HG03354 (cell line): ENCODE data around the gene NBPF8.
"Not testable (repeated sequence)": the region's sequence is repeated elsewhere in the genome, so short reads cannot be mapped to it uniquely, and the experiment has no call there.

ENCODE experiments used
- ATAC-seq: cut with Tn5 transposase; IDR thresholded peaks from one replicate; pipeline ENCODE4 v1.9.1; 2021; ENCODE audit warnings: mild to moderate bottlenecking; ENCODE audit not compliant: unreplicated experiment, poor library complexity, severe bottlenecking

NBPF8 gene

GRCh38 chr1:120414911-120415480 lies at the start of gene NBPF8:
Gene NBPF8 (plus strand): TSS chr1:120415035. CDS start chr1:120436523, 21,488 bp downstream.
- ATAC-seq = peak; percentile 98

GRCh38 chr1:120367709-120368108 lies 47.1 kb upstream of the NBPF8 start:
- not testable (repeated sequence) for ATAC-seq

GRCh38 chr1:120386651-120387050 lies 28.2 kb upstream of the NBPF8 start:
- ATAC-seq = not testable (repeated sequence)

GRCh38 chr1:120388597-120389126 lies 26.2 kb upstream of the NBPF8 start:
- not testable (repeated sequence) for ATAC-seq

GRCh38 chr1:120391365-120391764 lies 23.5 kb upstream of the NBPF8 start:
- ATAC-seq = not testable (repeated sequence)

GRCh38 chr1:120393316-120394232 lies 21.3 kb upstream of the NBPF8 start:
- not testable (repeated sequence) for ATAC-seq

GRCh38 chr1:120405348-120405747 lies 9.5 kb upstream of the NBPF8 start:
- ATAC-seq = not testable (repeated sequence)

GRCh38 chr1:120414451-120414850 lies 384 bp upstream of the NBPF8 start:
- peak; percentile 22 for ATAC-seq

- peak; percentile 43 for ATAC-seq
Observed at GRCh38 chr1:120415492-120415961, 692 bp downstream of the NBPF8 start.

GRCh38 chr1:120425063-120425462 lies 10.2 kb downstream of the NBPF8 start:
- ATAC-seq = not testable (repeated sequence)

- not testable (repeated sequence) for ATAC-seq
Observed at GRCh38 chr1:120431626-120432025, 16.8 kb downstream of the NBPF8 start.

- not testable (repeated sequence) for ATAC-seq
Observed at GRCh38 chr1:120433831-120434230, 19.0 kb downstream of the NBPF8 start.

GRCh38 chr1:120449124-120449523 lies 34.3 kb downstream of the NBPF8 start:
- not testable (repeated sequence) for ATAC-seq
